HEK293T (cell line): Measurements from ENCODE around the gene PFAS.

Experiments
- CTCF ChIA-PET: fragments of 350-600 bp; formaldehyde crosslinking; extraction: SDS; loops from one replicate; lab custom pipeline; 2021; ENCODE audit warnings: antibody characterized with exemption, inconsistent platforms; lab: Yijun Ruan, JAX
- POLR2A ChIA-PET: fragments of 350-600 bp; formaldehyde crosslinking; extraction: SDS; loops from one replicate; lab custom pipeline; 2020; ENCODE audit warnings: antibody characterized with exemption, inconsistent platforms; lab: Yijun Ruan, JAX
- DNase-seq: peaks from one replicate; pipeline ENCODE4 v3.0.0; 2012; ENCODE audit warnings: mixed read lengths; ENCODE audit errors: extremely low spot score
- ARNT ChIP-seq: fragments of 450-650 bp; IDR thresholded peaks from 2 replicates; pipeline ENCODE4 v1.6.1; 2017; ENCODE audit warnings: mild to moderate bottlenecking
- BHLHE40 ChIP-seq: fragments of 450-650 bp; IDR thresholded peaks from 2 replicates; pipeline ENCODE4 v1.6.1; 2016; ENCODE audit warnings: mild to moderate bottlenecking, moderate library complexity, borderline replicate concordance
- CTBP1 ChIP-seq: fragments of 450-650 bp; IDR thresholded peaks from 2 replicates; pipeline ENCODE4 v1.6.1; 2016; ENCODE audit warnings: borderline replicate concordance
- ELF4 ChIP-seq: fragments of 450-650 bp; IDR thresholded peaks from 2 replicates; pipeline ENCODE4 v1.6.1; 2017; ENCODE audit warnings: antibody characterized with exemption
- FOXA1 ChIP-seq: fragments of 450-650 bp; IDR thresholded peaks from 2 replicates; pipeline ENCODE4 v1.6.1; 2016; ENCODE audit warnings: mild to moderate bottlenecking
- FOXK2 ChIP-seq: fragments of 450-650 bp; IDR thresholded peaks from 2 replicates; pipeline ENCODE4 v1.6.1; 2016; ENCODE audit warnings: mild to moderate bottlenecking
- FOXM1 ChIP-seq: fragments of 450-650 bp; IDR thresholded peaks from 2 replicates; pipeline ENCODE4 v1.6.1; 2017; ENCODE audit warnings: mild to moderate bottlenecking, borderline replicate concordance
- HDGF ChIP-seq: fragments of 450-650 bp; IDR thresholded peaks from 2 replicates; pipeline ENCODE4 v1.6.1; 2017; ENCODE audit warnings: antibody characterized with exemption, borderline replicate concordance
- L3MBTL2 ChIP-seq: fragments of 450-650 bp; conservative IDR thresholded peaks from 2 replicates; pipeline ENCODE4 v1.6.1; 2016; ENCODE audit warnings: mild to moderate bottlenecking
- LEF1 ChIP-seq: fragments of 450-650 bp; IDR thresholded peaks from 2 replicates; pipeline ENCODE4 v1.6.1; 2017; ENCODE audit warnings: mild to moderate bottlenecking, borderline replicate concordance
- NFRKB ChIP-seq: fragments of 450-650 bp; IDR thresholded peaks from 2 replicates; pipeline ENCODE4 v1.6.1; 2016; ENCODE audit warnings: mild to moderate bottlenecking, moderate library complexity
- PKNOX1 ChIP-seq: fragments of 450-650 bp; IDR thresholded peaks from 2 replicates; pipeline ENCODE4 v1.6.1; 2016
- SP1 ChIP-seq: fragments of 450-650 bp; IDR thresholded peaks from 2 replicates; pipeline ENCODE4 v1.6.1; 2017
- SUZ12 ChIP-seq: fragments of 450-650 bp; IDR thresholded peaks from 2 replicates; pipeline ENCODE4 v1.6.1; 2016; ENCODE audit warnings: mild to moderate bottlenecking
- TARDBP ChIP-seq: fragments of 450-650 bp; IDR thresholded peaks from 2 replicates; pipeline ENCODE4 v1.6.1; 2016
- ZNF384 ChIP-seq: fragments of 450-650 bp; IDR thresholded peaks from 2 replicates; pipeline ENCODE4 v1.6.1; 2016

The PFAS gene

GRCh38 chr17:8248751-8249607, at the start of gene PFAS:
PFAS (plus strand) TSS chr17:8249289; CDS start chr17:8253938, 4,649 bp downstream.
- POLR2A ChIA-PET, result interaction anchor here (0.7 to 6.8 kb wide), 27 partner anchors 11 to 392 kb away, joined by 3 to 126 read pairs (median 5); partner anchors contain the start of genes AURKB, BORCS6, KRABD2 and NAA38
- TF ChIP-seq PKNOX1, result peak; percentile 64
- TF ChIP-seq TARDBP, result peak; percentile 80
- TF ChIP-seq FOXM1, result no peak
- TF ChIP-seq ARNT, result no peak; the same call in 1 of the 2 replicates
- TF ChIP-seq HDGF, result no peak
- peak; percentile 50; the same call in 1 of the 2 replicates for TF ChIP-seq LEF1
- peak; percentile 70 for TF ChIP-seq L3MBTL2
- CTCF ChIA-PET, result no interaction called here
- peak; percentile 94 for DNase-seq

- no peak for DNase-seq
- CTCF ChIA-PET, result no interaction called here
- TF ChIP-seq CTBP1 (no peak), ELF4 (0 out of 2 replicates have a peak, but pooled peaks have one; percentile 5)
- POLR2A ChIA-PET, result interaction anchor here (1.7 kb wide), 1 partner anchor 13 kb away, joined by 8 read pairs; no protein-coding TSS in a partner anchor
Observed at GRCh38 chr17:8204761-8205555, 44.1 kb upstream of the PFAS start.

- TF ChIP-seq L3MBTL2, result no peak
- no peak for TF ChIP-seq NFRKB
- no peak for TF ChIP-seq FOXA1
- TF ChIP-seq HDGF, result no peak
- no peak for TF ChIP-seq FOXM1
- TF ChIP-seq LEF1, result no peak
- no peak for TF ChIP-seq SP1
- no peak for TF ChIP-seq BHLHE40
- TF ChIP-seq ARNT, result no peak
- TF ChIP-seq TARDBP, result no peak
- no peak for TF ChIP-seq ELF4
- no peak for TF ChIP-seq ZNF384
- TF ChIP-seq SUZ12, result no peak
- TF ChIP-seq FOXK2, result no peak
- TF ChIP-seq PKNOX1, result no peak
- no peak for TF ChIP-seq CTBP1
- CTCF ChIA-PET, result no interaction called here
- POLR2A ChIA-PET, result interaction anchor here (1.0 to 7.6 kb wide), 4 partner anchors 13 to 33 kb away, joined by 3 to 87 read pairs (median 8); partner anchors contain the start of gene BORCS6
- no peak for DNase-seq
Observed at GRCh38 chr17:8206536-8206935, 42.6 kb upstream of the PFAS start.

- TF ChIP-seq ARNT, result no peak
- no peak for TF ChIP-seq SUZ12
- TF ChIP-seq TARDBP, result no peak
- no peak for TF ChIP-seq ELF4
- TF ChIP-seq NFRKB, result no peak
- TF ChIP-seq FOXM1, result peak; percentile 96
- TF ChIP-seq BHLHE40, result no peak
- no peak for TF ChIP-seq LEF1
- TF ChIP-seq SP1, result no peak
- TF ChIP-seq L3MBTL2, result peak; percentile 97
- no peak for TF ChIP-seq CTBP1
- no peak for TF ChIP-seq PKNOX1
- TF ChIP-seq FOXA1, result no peak
- no peak for TF ChIP-seq HDGF
- no peak for TF ChIP-seq FOXK2
- no peak for TF ChIP-seq ZNF384
- peak; percentile 92 for DNase-seq
- ChIA-PET POLR2A (interaction anchor here (0.7 to 7.6 kb wide), 29 partner anchors 10 to 295 kb away, joined by 3 to 98 read pairs (median 4); partner anchors contain the start of genes ALOXE3, BORCS6, CTC1 and HES7), CTCF (interaction anchor here (0.5 to 1.9 kb wide), 4 partner anchors 11 to 81 kb away, joined by 3 to 6 read pairs (median 5); no protein-coding TSS in a partner anchor)
Observed at GRCh38 chr17:8209907-8210760, 39.0 kb upstream of the PFAS start, which contains the start of gene AURKB. AURKB (minus strand) TSS chr17:8210575; CDS start chr17:8210224, 351 bp downstream.
